Transverse colon (tissue), 4 donors: Measurements from ENCODE around the gene DNAJC24. TPM values are rescaled to one million over a fixed set of nuclear protein-coding genes. Genes with fewer than 3 reads are reported as not detected.

Experiments used
- DNase-seq: peaks from one replicate; pipeline ENCODE4 v3.0.0-alpha.2; 2019
- H3K27ac ChIP-seq, 4 donors: fragments of 200-600 bp; sonication (generic); 2 replicates each; pipeline ENCODE4 v1.5.1; 2016 to 2018; ENCODE audit warnings: inconsistent platforms in 4 of 4
- H3K27me3 ChIP-seq: fragments of 200-600 bp; sonication (generic); 2 replicates; pipeline ENCODE4 v1.5.1; 2017; ENCODE audit warnings: inconsistent platforms
- H3K36me3 ChIP-seq, 4 donors: fragments of 200-600 bp; sonication (generic); 2 replicates each; pipeline ENCODE4 v1.5.1; 2017 to 2019; ENCODE audit warnings: inconsistent platforms in 4 of 4
- H3K4me1 ChIP-seq, 4 donors: fragments of 200-600 bp; sonication (generic); 2 replicates each; pipeline ENCODE4 v1.5.1; 2017 to 2020; ENCODE audit warnings: inconsistent platforms in 4 of 4
- H3K4me3 ChIP-seq, 4 donors: fragments of 200-600 bp; sonication (generic); 1 replicate in 1 of 4; 2 replicates in 3 of 4; pipeline versions ENCODE4 v1.5.1 to v1.6.1; 2017 to 2019; ENCODE audit warnings: inconsistent platforms in 4 of 4
- H3K9me3 ChIP-seq, 2 donors: fragments of 200-600 bp; sonication (generic); 2 replicates each; pipeline ENCODE4 v1.5.1; 2017 to 2019; ENCODE audit warnings: inconsistent platforms in 2 of 2
- EP300 ChIP-seq: sonication (generic); formaldehyde crosslinking; IDR thresholded peaks from one replicate; pipeline ENCODE4 v1.6.1; 2017; ENCODE audit warnings: antibody characterized with exemption, low read depth
- POLR2A ChIP-seq: fragments of 450-650 bp; IDR thresholded peaks from one replicate; pipeline ENCODE4 v1.6.1; 2016; ENCODE audit warnings: antibody characterized with exemption, mild to moderate bottlenecking, moderate library complexity
- POLR2AphosphoS5 ChIP-seq, 3 donors: sonication (generic); formaldehyde crosslinking; IDR thresholded peaks; one replicate each; pipeline ENCODE4 v1.6.1; 2016; ENCODE audit warnings: antibody characterized with exemption in 3 of 3
- WGBS, 2 donors: methylation state at CpG; one replicate each; pipeline ENCODE4 v1.1.5; 2018; ENCODE audit warnings: low coverage in 1 of 2; 5-methylcytosine and 5-hydroxymethylcytosine counted together
- in situ Hi-C, 4 donors: fragments of 200-750 bp; cut with MboI; loops; one replicate each; pipeline versions ENCODE4 v1.15.0 to v1.15.1; 2017; ENCODE audit warnings: low sequenced_read_pairs in 3 of 4, low pct_ligation_motif_present in 1 of 4, low pct_unique_long_range_greater_than_20kb in 1 of 4
- intact Hi-C: fragments of 100-400 bp; cut with DNase I; formaldehyde crosslinking; loops from one replicate; pipeline ENCODE4 v1.15.1; 2023; ENCODE audit warnings: low total_unique reads
- total RNA-seq, 4 donors: library from RNA; depleted of rRNA; stranded (reverse); fragments of >200 nt; gene quantifications; one replicate each; pipeline ENCODE4 v1.1.0, GENCODE V29; 2016
- TF ChIP-seq, protein P1 (sequence below), 5 experiments: fragments of 200-600 bp in 3 of 5; fragments of 450-650 bp in 2 of 5; sonication (generic) in 3 of 5; IDR thresholded peaks; 1 replicate in 2 of 5; 2 replicates in 3 of 5; pipeline ENCODE4 v1.5.1; 2016 to 2017; ENCODE audit warnings: antibody characterized with exemption in 5 of 5, inconsistent platforms in 3 of 5, mild to moderate bottlenecking in 2 of 5, moderate library complexity in 1 of 5

Gene DNAJC24
- total RNA-seq, 4 donors from 2014 or later: 5.6 to 15.3 (median 10.6) TPM

GRCh38 chr11:31397239-31397834, 27.7 kb downstream of the DNAJC24 start:
- WGBS, 2 donors: 52 to 54% methylated on average over 5 of the region's 5 CpGs
- Histone ChIP-seq H3K27ac (no peak overlapping the region), H3K36me3 (peaks cover 0 to 3% (median 0%) of the 10 kb centered on the region in 4 donors), H3K4me1 (no peaks in the 10 kb centered on the region), H3K27me3 (no peaks in the 10 kb centered on the region), H3K4me3 (no peak overlapping the region), H3K9me3 (no peaks in the 10 kb centered on the region)
- TF ChIP-seq, protein P1, sequence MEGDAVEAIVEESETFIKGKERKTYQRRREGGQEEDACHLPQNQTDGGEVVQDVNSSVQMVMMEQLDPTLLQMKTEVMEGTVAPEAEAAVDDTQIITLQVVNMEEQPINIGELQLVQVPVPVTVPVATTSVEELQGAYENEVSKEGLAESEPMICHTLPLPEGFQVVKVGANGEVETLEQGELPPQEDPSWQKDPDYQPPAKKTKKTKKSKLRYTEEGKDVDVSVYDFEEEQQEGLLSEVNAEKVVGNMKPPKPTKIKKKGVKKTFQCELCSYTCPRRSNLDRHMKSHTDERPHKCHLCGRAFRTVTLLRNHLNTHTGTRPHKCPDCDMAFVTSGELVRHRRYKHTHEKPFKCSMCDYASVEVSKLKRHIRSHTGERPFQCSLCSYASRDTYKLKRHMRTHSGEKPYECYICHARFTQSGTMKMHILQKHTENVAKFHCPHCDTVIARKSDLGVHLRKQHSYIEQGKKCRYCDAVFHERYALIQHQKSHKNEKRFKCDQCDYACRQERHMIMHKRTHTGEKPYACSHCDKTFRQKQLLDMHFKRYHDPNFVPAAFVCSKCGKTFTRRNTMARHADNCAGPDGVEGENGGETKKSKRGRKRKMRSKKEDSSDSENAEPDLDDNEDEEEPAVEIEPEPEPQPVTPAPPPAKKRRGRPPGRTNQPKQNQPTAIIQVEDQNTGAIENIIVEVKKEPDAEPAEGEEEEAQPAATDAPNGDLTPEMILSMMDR (IDR thresholded peaks at IDR 0.05): peak; percentile 42 to 46 (median 43)
- no peak for TF ChIP-seq POLR2A
- in situ Hi-C loops (loop anchor here in 1 of 4 donors (10.0 kb wide), 1 partner anchor 477 kb away; no protein-coding TSS in a partner anchor), intact Hi-C loops (no loop called here)
- DNase-seq: no peak

DNA sequence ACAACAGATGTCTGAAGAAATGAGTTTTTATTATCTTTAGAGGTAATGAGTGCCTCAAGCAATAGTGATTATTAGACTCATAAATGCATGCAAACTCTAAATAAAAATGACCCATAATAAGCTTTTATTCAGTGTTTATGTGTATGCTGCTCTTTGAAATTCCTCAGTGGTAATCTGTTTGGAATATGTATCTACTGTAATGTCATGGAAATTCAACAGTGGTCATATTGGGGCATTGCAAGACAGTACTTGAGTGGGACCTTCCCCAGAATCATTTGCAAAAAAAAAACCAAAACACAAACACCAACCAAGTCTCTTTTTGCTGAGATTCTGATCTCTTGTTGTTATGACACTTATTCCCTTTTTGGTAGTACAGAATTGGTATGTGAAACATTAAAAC, 35.0 kb downstream of the DNAJC24 start:
- in situ Hi-C loops (no loop called here), intact Hi-C loops (no loop called here)
- Histone ChIP-seq H3K4me3 (no peak overlapping the region), H3K9me3 (no peaks in the 10 kb centered on the region), H3K27ac (no peak overlapping the region), H3K27me3 (no peaks in the 10 kb centered on the region), H3K36me3 (no peaks in the 10 kb centered on the region), H3K4me1 (peaks cover 0 to 4% (median 2%) of the 10 kb centered on the region in 4 donors)
- TF ChIP-seq POLR2AphosphoS5 (IDR thresholded peaks at IDR 0.05) (no peak), EP300 (no peak), POLR2A (no peak)
- TF ChIP-seq, protein P1 (IDR thresholded peaks at IDR 0.05): no peak
- no peak for DNase-seq

DNA sequence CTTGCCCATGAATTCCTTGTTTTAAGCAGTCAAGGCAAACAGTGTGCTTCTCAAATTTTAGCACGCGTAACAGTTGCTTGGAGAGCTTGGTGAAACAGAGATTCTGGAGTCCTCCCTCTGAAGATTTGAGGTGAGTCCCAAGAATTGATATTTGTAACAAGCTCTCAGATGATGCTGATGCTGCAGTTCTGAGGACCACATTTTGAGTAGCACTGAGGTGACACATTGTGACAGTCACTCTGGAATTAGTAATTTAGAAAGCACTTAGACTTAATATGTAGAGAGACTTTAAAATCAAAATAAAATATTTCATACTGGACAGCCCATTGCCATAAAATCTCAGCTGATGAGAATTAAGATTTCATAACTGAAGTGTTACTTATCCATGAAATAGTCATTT, 38.5 kb downstream of the DNAJC24 start:
- no peaks in the 10 kb centered on the region for H3K27me3 ChIP-seq
- H3K36me3 ChIP-seq: no peaks in the 10 kb centered on the region
- H3K27ac ChIP-seq: no peak overlapping the region
- H3K9me3 ChIP-seq: no peaks in the 10 kb centered on the region
- 94 to 100% methylated on average over 2 of the region's 2 CpGs for WGBS, 2 donors
- no peak overlapping the region for H3K4me3 ChIP-seq
- intact Hi-C loops: no loop called here
- in situ Hi-C loops: no loop called here
- DNase-seq: no peak
- TF ChIP-seq POLR2A (no peak), EP300 (no peak), POLR2AphosphoS5 (IDR thresholded peaks at IDR 0.05) (no peak)
- TF ChIP-seq, protein P1 (IDR thresholded peaks at IDR 0.05): no peak
- peaks cover 0 to 4% (median 2%) of the 10 kb centered on the region in 4 donors for H3K4me1 ChIP-seq

- Histone ChIP-seq H3K9me3 (no peaks in the 10 kb centered on the region), H3K27me3 (no peaks in the 10 kb centered on the region), H3K27ac (no peak overlapping the region), H3K4me3 (no peak overlapping the region), H3K4me1 (no peaks in the 10 kb centered on the region), H3K36me3 (no peaks in the 10 kb centered on the region)
- 96 to 100% methylated on average over 2 of the region's 2 CpGs for WGBS, 2 donors
- in situ Hi-C loops (no loop called here), intact Hi-C loops (no loop called here)
- no peak for DNase-seq
- TF ChIP-seq POLR2AphosphoS5 (IDR thresholded peaks at IDR 0.05) (no peak), POLR2A (no peak), EP300 (no peak)
- TF ChIP-seq, protein P1 (IDR thresholded peaks at IDR 0.05): no peak
Measured at GRCh38 chr11:31412946-31413345, 43.3 kb downstream of the DNAJC24 start.
